SKM-1 (cell line): ENCODE data around the gene VBP1.
"Not testable (repeated sequence)": the region's sequence is repeated elsewhere in the genome, so short reads cannot be mapped to it uniquely, and the experiment has no call there.

Experiments used
- DNase-seq: peaks from one replicate; lab custom pipeline; 2025; ENCODE audit not compliant: unreplicated experiment; lab: John Stamatoyannopoulos, UW

Gene VBP1

GRCh38 chrX:155263854-155264628, 47.8 kb downstream of the VBP1 start, which contains the start of gene RAB39B:
Gene RAB39B (minus strand): TSS chrX:155264491. CDS start chrX:155264288, 203 bp downstream.
- DNase-seq, result no peak

GRCh38 chrX:155266439-155266838, 50.2 kb downstream of the VBP1 start:
- DNase-seq, result no peak

GRCh38 chrX:155267995-155268394, 51.7 kb downstream of the VBP1 start:
- DNase-seq, result not testable (repeated sequence)

GRCh38 chrX:155270969-155271368, 54.7 kb downstream of the VBP1 start:
- no peak for DNase-seq

GRCh38 chrX:155279873-155280272, 63.6 kb downstream of the VBP1 start:
- DNase-seq, result no peak
